ENCODE measurements around the gene GBX1.

Gene GBX1

GRCh38 chr7:151125470-151125845, 42.0 kb downstream of the GBX1 start:
- DNase-seq: no peak

GRCh38 chr7:151124899-151125399, 42.5 kb downstream of the GBX1 start:
- no peak for DNase-seq

- no peak for DNase-seq
Measured at GRCh38 chr7:151124481-151124880, 43.0 kb downstream of the GBX1 start.

GRCh38 chr7:151123822-151124464, 43.6 kb downstream of the GBX1 start:
- no peak for DNase-seq

- DNase-seq: no peak
Measured at GRCh38 chr7:151123158-151123821, 44.2 kb downstream of the GBX1 start.

- DNase-seq: no peak
Measured at GRCh38 chr7:151122796-151123157, 44.7 kb downstream of the GBX1 start.

- no peak for DNase-seq
Measured at GRCh38 chr7:151122276-151122675, 45.2 kb downstream of the GBX1 start.

GRCh38 chr7:151121380-151122170, 45.9 kb downstream of the GBX1 start:
- DNase-seq: no peak

GRCh38 chr7:151120896-151121295, 46.6 kb downstream of the GBX1 start:
- no peak for DNase-seq

GRCh38 chr7:151119902-151120301, 47.6 kb downstream of the GBX1 start:
- DNase-seq: no peak

GRCh38 chr7:151119055-151119415, 48.5 kb downstream of the GBX1 start:
- DNase-seq: no peak

GRCh38 chr7:151118108-151119054, 49.1 kb downstream of the GBX1 start:
- DNase-seq: no peak

GRCh38 chr7:151117565-151117964, 49.9 kb downstream of the GBX1 start:
- no peak for DNase-seq

GRCh38 chr7:151116603-151117440, 50.7 kb downstream of the GBX1 start:
- DNase-seq: no peak

- DNase-seq: no peak
Measured at GRCh38 chr7:151115836-151116418, 51.6 kb downstream of the GBX1 start.

GRCh38 chr7:151115121-151115835, 52.2 kb downstream of the GBX1 start:
- DNase-seq: no peak

GRCh38 chr7:151114151-151115090, 53.1 kb downstream of the GBX1 start:
- DNase-seq: no peak

- DNase-seq: no peak
Measured at GRCh38 chr7:151113344-151114150, 53.9 kb downstream of the GBX1 start.

All from DMS79 (cell line).